WTC11 (cell line): ENCODE measurements around the gene HMGCS2.

Source experiments
- CTCF ChIP-seq: fragments of 200-600 bp; IDR thresholded peaks from 2 replicates; pipeline ENCODE4 v1.8.0; 2022; ENCODE audit warnings: antibody characterized with exemption
- MYBL2 ChIP-seq: sonication (generic); formaldehyde crosslinking; IDR thresholded peaks from 2 replicates; pipeline ENCODE4 v1.8.1; 2023; ENCODE audit warnings: mild to moderate bottlenecking, moderate library complexity, missing genetic modification reagents
- ZNF138 ChIP-seq: sonication (generic); formaldehyde crosslinking; conservative IDR thresholded peaks from 2 replicates; pipeline ENCODE4 v1.8.1; 2022; ENCODE audit warnings: mild to moderate bottlenecking, moderate library complexity, missing genetic modification reagents
- TF ChIP-seq, protein P1 (sequence below): sonication (generic); formaldehyde crosslinking; IDR thresholded peaks from 2 replicates; pipeline ENCODE4 v1.8.1; 2023; ENCODE audit warnings: mild to moderate bottlenecking, missing genetic modification reagents

- TF ChIP-seq CTCF, result no peak
- TF ChIP-seq MYBL2 (CRISPR knock-in tag), result no peak
- TF ChIP-seq ZNF138, result no peak
- TF ChIP-seq, protein P1, sequence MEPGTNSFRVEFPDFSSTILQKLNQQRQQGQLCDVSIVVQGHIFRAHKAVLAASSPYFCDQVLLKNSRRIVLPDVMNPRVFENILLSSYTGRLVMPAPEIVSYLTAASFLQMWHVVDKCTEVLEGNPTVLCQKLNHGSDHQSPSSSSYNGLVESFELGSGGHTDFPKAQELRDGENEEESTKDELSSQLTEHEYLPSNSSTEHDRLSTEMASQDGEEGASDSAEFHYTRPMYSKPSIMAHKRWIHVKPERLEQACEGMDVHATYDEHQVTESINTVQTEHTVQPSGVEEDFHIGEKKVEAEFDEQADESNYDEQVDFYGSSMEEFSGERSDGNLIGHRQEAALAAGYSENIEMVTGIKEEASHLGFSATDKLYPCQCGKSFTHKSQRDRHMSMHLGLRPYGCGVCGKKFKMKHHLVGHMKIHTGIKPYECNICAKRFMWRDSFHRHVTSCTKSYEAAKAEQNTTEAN, result no peak
Measured at GRCh38 chr1:119739150-119739549, 29.6 kb downstream of the HMGCS2 start.
